NCI-H2227 (cell line): ENCODE measurements around the gene TOP1.

Experiments used
- DNase-seq: peaks from one replicate; lab custom pipeline; 2025; ENCODE audit not compliant: unreplicated experiment; lab: John Stamatoyannopoulos, UW

Gene TOP1

GRCh38 chr20:41032271-41032670 lies 3.6 kb downstream of the TOP1 start:
- DNase-seq: no peak

- DNase-seq: no peak
Measured at GRCh38 chr20:41034239-41034638, 5.6 kb downstream of the TOP1 start.

GRCh38 chr20:41035207-41035606 lies 6.6 kb downstream of the TOP1 start:
- no peak for DNase-seq

GRCh38 chr20:41037179-41037578 lies 8.6 kb downstream of the TOP1 start:
- DNase-seq: no peak

- no peak for DNase-seq
Measured at GRCh38 chr20:41038149-41038877, 9.7 kb downstream of the TOP1 start.

- DNase-seq: no peak
Measured at GRCh38 chr20:41038878-41039404, 10.3 kb downstream of the TOP1 start.

GRCh38 chr20:41040855-41041254 lies 12.2 kb downstream of the TOP1 start:
- no peak for DNase-seq

GRCh38 chr20:41041693-41042092 lies 13.1 kb downstream of the TOP1 start:
- DNase-seq: no peak

- DNase-seq: no peak
Measured at GRCh38 chr20:41044409-41045062, 15.9 kb downstream of the TOP1 start.

- DNase-seq: no peak
Measured at GRCh38 chr20:41045671-41046070, 17.0 kb downstream of the TOP1 start.

GRCh38 chr20:41046716-41047115 lies 18.1 kb downstream of the TOP1 start:
- DNase-seq: no peak

GRCh38 chr20:41047279-41047974 lies 18.8 kb downstream of the TOP1 start:
- DNase-seq: no peak

GRCh38 chr20:41047975-41048305 lies 19.3 kb downstream of the TOP1 start:
- no peak for DNase-seq

GRCh38 chr20:41048461-41049301 lies 20.1 kb downstream of the TOP1 start:
- no peak for DNase-seq

GRCh38 chr20:41049451-41049850 lies 20.8 kb downstream of the TOP1 start:
- DNase-seq: no peak

GRCh38 chr20:41050361-41051008 lies 21.9 kb downstream of the TOP1 start:
- no peak for DNase-seq

- no peak for DNase-seq
Measured at GRCh38 chr20:41051009-41051825, 22.6 kb downstream of the TOP1 start.

- DNase-seq: peak; percentile 42
Measured at GRCh38 chr20:41052742-41053419, 24.3 kb downstream of the TOP1 start.
